Activated CD4-positive, alpha-beta T cell treated with anti-CD3 and anti-CD28 coated beads, Interleukin-2, Interleukin-6, amounts not matched to agents 100 ng/mL and 50 ng/mL, durations not matched to agents 16 hours and 8 hours (primary cell): ENCODE measurements around the gene CHM.
A peak's percentile ranks its signal among the peaks of the same experiment; 100 is the strongest.
"Not testable (repeated sequence)": the region's sequence is repeated elsewhere in the genome, so short reads cannot be mapped to it uniquely, and the experiment has no call there.

Experiments used
- DNase-seq: peaks from one replicate; pipeline ENCODE4 v3.0.0-alpha.2; 2020

Gene CHM

GRCh38 chrX:85994797-85995196 is 52.6 kb downstream of the CHM start:
- no peak for DNase-seq

- no peak for DNase-seq
Measured at GRCh38 chrX:85994228-85994627, 53.1 kb downstream of the CHM start.

DNA sequence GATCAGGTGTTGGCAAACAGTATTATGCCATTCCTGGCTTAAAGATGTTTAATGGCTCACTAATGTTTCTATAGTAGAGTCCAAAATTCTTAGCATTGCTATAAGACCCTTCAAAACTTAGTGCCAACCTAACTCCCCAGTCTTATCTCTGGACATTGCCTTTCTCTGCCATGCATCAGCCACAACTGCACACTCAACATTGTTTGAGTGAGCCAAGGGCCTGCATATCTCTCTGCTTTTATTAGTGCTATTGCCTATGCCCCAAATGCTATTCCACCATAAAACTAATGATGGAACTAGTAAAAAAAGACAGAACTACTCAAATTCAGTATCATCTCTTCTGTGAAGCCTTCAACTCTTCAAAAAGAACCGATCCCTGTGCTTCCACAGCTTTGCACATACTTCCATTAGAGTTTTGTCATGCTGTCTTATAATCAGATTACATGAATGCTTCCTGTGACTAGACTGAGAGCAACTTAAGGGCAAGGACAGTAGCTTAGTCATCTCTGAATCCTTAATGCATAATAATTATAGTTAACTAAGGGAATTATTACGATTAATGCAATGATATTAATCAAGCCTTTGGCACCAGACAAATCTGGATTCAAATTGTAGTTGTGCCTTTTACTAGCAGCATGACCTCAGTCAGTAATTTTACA is 53.7 kb downstream of the CHM start:
- no peak for DNase-seq

GRCh38 chrX:85992811-85993229 is 54.5 kb downstream of the CHM start:
- DNase-seq = peak; percentile 22

DNA sequence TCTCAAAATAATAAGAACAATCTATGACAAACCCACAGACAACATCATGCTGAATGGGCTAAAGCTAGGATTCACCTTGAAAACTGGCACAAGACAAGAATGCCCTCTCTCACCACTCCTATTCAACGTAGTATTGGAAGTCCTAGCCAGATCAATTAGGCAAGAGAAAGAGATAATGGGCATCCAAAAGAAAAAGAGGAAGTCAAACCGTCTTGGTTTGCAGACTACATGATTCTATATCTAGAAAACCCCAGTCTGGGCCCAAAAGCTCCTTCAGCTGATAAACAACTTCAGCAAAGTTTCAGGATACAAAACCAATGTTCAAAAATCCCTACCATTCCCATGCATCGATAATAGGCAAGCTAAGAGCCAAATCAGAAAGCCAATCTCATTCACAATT is 59.0 kb downstream of the CHM start:
- DNase-seq = no peak

- DNase-seq = peak; percentile 40
Measured at GRCh38 chrX:85980286-85980685, 67.1 kb downstream of the CHM start.

DNA sequence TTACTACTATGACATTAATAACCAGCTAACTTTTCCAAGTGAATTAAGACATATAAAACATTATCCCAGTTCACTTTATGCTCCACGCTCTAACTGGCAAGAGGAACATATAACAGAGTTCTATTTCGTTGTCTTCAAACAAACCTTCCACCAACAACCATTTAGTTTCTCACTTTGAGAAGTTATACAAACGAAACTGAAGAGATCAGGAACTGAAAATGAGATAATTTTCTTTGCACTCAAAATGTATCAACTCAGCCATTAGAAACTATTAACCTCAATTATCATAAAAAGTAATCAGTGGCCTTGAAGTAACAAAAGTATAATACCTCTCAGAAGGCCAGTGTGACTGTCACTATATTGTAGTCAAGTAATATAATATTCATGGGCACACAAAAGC is 70.1 kb downstream of the CHM start:
- no peak for DNase-seq

GRCh38 chrX:85972351-85972750 is 75.0 kb downstream of the CHM start:
- DNase-seq = not testable (repeated sequence)

DNA sequence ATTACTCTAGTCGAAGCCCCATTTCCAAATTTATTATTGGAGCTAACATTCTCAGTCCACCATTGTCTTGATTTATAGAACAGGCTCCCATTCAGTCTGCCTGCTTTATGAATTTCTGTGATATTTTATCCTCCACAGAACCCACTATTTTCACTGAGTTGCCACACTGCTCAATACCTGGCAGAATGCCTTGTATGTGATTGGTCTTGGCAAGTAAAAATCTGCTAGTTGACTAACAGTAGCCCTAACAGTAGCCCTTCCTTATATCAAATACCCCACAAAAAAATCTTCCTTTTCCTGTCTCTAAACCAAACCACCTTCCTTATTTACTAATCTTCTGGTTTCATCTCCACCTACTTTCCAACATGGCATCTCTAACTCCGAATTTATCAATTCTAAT is 82.6 kb downstream of the CHM start:
- no peak for DNase-seq

GRCh38 chrX:85963736-85964135 is 83.6 kb downstream of the CHM start:
- peak; percentile 16 for DNase-seq

DNA sequence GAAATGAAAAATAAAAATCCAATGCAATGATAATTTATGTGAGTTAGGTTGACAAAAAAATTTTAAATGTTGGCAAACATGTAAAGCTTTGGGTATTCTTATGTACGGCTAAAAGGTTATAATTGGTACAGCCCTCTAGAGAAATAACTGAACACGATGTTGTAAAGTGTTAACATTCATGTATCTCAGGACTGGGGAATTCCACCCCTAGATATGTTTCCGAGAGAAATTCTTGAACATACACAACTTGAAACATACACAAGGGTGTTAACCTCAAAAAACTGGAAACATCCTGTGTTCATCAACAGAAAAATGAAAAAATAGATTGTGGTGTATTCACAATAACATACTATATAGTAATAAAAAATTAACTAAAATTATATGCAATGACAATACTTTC is 91.8 kb downstream of the CHM start:
- no peak for DNase-seq

DNA sequence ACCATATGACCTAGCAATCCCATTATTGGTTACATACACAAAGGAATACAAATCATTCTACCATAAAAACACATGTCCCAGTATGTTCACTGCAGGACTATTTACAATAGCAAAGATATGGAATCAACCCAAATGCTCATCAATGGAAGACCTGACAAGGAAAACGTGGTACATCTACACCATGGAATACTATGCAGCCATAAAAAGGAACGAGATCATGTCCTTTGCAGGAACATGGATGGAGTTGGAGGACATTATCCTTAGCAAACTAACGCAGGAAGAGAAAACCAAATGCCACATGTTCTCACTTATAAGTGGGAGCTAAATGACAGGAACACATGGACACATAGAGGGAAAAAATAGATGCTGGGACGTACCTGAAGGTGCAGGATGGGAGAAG is 102.6 kb downstream of the CHM start:
- DNase-seq = not testable (repeated sequence)

- DNase-seq = no peak
Measured at GRCh38 chrX:85941275-85941674, 106.1 kb downstream of the CHM start.

- not testable (repeated sequence) for DNase-seq
Measured at GRCh38 chrX:85939942-85940341, 107.4 kb downstream of the CHM start.

GRCh38 chrX:85934399-85934798 is 113.0 kb downstream of the CHM start:
- not testable (repeated sequence) for DNase-seq

GRCh38 chrX:85930099-85930498 is 117.3 kb downstream of the CHM start:
- no peak for DNase-seq

DNA sequence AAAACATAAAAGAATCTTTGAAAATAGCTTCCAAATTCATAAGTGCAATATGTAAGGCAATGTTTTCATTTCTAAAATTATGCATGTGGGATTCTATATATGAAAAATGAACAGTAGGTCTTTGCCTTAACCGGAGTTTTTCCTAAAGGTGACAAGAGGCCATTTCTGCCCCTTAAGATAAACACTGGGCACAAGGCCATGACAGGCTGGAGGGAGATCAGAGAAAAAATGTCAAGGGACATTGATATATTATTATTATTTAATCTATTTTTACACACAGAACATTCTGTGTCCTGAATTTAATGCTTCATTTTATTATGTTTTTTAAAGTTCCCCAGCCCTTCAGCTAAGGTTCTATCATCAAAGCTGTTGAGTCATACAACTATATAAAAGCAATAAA is 118.8 kb downstream of the CHM start:
- DNase-seq = no peak

DNA sequence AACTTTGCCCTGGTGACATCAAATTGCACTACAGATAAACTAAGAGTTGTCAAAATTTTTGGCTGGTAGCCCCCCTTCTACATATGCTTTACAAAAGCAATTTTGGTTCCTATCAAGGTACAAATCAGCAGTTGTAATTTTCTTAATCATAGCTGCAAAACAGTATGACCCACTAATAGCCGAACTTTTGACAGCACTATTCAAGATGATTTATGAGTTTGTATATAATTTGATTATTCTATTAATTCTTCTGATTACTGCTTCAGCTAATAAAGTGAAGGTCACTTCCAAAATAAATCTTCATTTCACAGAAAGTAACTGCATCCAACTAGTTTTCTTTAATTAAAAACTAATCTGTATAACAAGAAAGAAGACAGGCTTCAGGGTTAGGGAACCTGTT is 119.6 kb downstream of the CHM start:
- DNase-seq = no peak

DNA sequence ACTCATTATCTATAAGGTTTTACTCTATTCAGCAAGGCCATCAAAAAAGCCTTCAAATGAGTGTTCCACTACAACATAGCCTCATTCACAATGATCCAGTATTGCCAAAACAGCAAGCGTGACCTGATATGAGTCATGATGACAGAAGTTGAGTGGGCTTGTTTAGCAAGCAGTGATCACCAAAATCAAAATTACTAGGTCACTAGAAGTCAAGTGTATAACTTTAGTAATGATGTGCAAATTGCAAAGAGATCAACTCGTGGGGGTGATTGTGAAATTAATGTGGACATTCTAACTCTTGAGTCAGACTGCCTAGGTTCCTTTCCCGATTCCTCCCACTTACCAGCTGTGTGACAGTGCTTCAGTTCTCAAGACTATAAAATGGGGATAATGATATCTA is 124.5 kb downstream of the CHM start:
- DNase-seq = peak; percentile 9

GRCh38 chrX:85916656-85917280 is 130.6 kb downstream of the CHM start:
- not testable (repeated sequence) for DNase-seq

- DNase-seq = no peak
Measured at GRCh38 chrX:85914431-85914830, 132.9 kb downstream of the CHM start.

DNA sequence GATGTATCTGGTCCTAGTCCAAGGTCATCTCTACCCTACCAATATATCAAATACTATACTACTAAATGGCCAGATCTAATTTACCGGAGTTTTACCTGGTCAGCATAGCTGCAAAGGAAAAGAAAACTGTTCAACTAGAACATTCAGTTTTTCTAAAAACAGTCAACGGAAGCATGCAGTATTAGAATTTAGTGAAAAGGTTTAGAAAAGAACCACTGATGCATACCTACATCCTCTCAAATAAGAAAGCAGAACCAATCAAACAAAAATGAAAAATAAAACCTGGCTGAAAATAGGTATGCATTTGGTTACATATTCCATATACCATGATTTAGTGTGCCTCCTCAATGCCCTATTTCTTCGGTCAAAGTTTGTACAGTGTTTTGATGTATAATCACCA is 140.0 kb downstream of the CHM start:
- DNase-seq = no peak

GRCh38 chrX:85906399-85906798 is 141.0 kb downstream of the CHM start:
- DNase-seq = no peak

GRCh38 chrX:85905851-85906250 is 141.5 kb downstream of the CHM start:
- no peak for DNase-seq
